ENCODE measurements around the gene USP30.
A peak's percentile ranks its signal among the peaks of the same experiment; 100 is the strongest.

The USP30 gene

GRCh38 chr12:109065154-109065852 lies 12.9 kb downstream of the USP30 start:
- H3K4me3 ChIP-seq (ENCODE audit: low read depth, low read length), result no peak overlapping the region
- TF ChIP-seq, protein P1, sequence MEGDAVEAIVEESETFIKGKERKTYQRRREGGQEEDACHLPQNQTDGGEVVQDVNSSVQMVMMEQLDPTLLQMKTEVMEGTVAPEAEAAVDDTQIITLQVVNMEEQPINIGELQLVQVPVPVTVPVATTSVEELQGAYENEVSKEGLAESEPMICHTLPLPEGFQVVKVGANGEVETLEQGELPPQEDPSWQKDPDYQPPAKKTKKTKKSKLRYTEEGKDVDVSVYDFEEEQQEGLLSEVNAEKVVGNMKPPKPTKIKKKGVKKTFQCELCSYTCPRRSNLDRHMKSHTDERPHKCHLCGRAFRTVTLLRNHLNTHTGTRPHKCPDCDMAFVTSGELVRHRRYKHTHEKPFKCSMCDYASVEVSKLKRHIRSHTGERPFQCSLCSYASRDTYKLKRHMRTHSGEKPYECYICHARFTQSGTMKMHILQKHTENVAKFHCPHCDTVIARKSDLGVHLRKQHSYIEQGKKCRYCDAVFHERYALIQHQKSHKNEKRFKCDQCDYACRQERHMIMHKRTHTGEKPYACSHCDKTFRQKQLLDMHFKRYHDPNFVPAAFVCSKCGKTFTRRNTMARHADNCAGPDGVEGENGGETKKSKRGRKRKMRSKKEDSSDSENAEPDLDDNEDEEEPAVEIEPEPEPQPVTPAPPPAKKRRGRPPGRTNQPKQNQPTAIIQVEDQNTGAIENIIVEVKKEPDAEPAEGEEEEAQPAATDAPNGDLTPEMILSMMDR (conservative IDR thresholded peaks at IDR 0.05; ENCODE audit: low read depth, low read length), result no peak
- peak; percentile 7 for DNase-seq (ENCODE audit: low read depth)

DNA sequence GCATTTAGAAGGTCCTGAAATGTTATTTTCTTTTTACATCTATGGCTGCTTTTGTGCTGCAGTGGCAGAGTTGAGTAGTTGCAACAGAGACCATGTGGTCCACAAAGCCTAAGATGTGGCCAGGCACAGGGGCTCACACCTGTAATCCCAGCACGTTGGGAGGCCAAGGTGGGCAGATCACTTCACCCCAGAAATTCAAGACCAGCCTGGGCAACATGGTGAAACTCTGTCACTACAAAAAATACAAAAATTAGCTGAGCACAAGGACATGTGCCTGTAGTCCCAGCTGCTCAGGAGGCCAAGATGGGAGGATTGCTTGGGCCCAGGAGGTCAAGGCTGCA lies 13.4 kb downstream of the USP30 start:
- TF ChIP-seq, protein P1 (conservative IDR thresholded peaks at IDR 0.05; ENCODE audit: low read depth, low read length), result no peak
- DNase-seq (ENCODE audit: low read depth), result no peak
- H3K4me3 ChIP-seq (ENCODE audit: low read depth, low read length), result no peak overlapping the region

- H3K4me3 ChIP-seq (ENCODE audit: low read depth, low read length), result no peak overlapping the region
- TF ChIP-seq, protein P1 (conservative IDR thresholded peaks at IDR 0.05; ENCODE audit: low read depth, low read length), result no peak
- no peak for DNase-seq (ENCODE audit: low read depth)
Measured at GRCh38 chr12:109069307-109070271, 17.2 kb downstream of the USP30 start.

DNA sequence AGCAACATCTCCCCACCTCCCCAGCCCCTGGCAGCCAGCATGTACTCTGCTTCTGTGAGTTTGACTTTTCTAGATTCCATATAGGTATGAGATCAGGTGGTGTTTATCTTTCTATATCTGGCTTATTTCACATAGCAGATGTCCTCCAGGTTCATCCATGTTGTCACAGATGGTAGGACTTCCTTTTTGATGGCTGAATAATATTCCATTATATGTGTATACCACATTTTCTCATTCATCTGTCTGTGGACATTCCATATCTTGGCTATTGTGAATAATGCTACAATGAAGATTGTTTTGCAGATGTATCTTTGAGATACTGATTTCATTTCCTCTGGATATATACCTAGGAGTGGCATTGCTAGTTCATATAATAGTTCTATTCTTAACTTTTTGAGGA lies 22.5 kb downstream of the USP30 start:
- DNase-seq (ENCODE audit: low read depth), result no peak
- TF ChIP-seq, protein P1 (conservative IDR thresholded peaks at IDR 0.05; ENCODE audit: low read depth, low read length), result no peak
- H3K4me3 ChIP-seq (ENCODE audit: low read depth, low read length), result no peak overlapping the region

DNA sequence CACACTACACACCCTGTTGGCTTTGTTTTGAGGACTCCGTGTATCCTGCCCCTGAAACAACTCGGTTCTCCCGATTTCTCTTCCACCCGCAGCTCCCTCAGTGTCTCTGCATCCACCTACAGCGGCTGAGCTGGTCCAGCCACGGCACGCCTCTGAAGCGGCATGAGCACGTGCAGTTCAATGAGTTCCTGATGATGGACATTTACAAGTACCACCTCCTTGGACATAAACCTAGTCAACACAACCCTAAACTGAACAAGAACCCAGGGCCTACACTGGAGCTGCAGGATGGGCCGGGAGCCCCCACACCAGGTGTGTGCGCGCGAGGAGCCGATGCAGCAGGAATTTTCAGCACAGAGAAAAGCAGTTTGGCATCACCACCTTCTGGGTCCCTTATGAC lies 30.4 kb downstream of the USP30 start:
- TF ChIP-seq, protein P1 (conservative IDR thresholded peaks at IDR 0.05; ENCODE audit: low read depth, low read length), result no peak
- DNase-seq (ENCODE audit: low read depth), result no peak
- H3K4me3 ChIP-seq (ENCODE audit: low read depth, low read length), result no peak overlapping the region

DNA sequence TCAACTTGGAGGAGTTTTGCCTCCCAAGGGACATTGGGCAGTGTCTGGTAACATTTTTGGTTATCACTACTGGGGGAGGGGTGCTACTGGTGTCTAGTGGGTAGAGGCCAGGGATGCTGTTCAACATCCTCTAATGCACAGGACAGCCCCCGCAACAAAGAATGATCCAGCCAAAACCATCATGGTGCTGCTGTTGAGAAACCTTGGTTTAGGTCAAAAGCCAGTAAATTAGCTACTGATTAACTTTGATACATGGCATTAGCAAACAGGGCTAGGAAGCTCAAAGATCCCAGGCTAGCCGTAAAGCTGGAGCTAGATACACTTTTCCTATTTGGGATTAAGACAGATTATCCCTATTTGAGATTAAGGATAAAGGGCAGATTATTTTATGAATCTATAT lies 32.0 kb downstream of the USP30 start:
- H3K4me3 ChIP-seq (ENCODE audit: low read depth, low read length), result no peak overlapping the region
- TF ChIP-seq, protein P1 (conservative IDR thresholded peaks at IDR 0.05; ENCODE audit: low read depth, low read length), result no peak
- no peak for DNase-seq (ENCODE audit: low read depth)
